HG03565 (cell line): ENCODE data around the gene TNK1.
"Not testable (repeated sequence)": the region's sequence is repeated elsewhere in the genome, so short reads cannot be mapped to it uniquely, and the experiment has no call there.

ENCODE experiments used
- ATAC-seq: cut with Tn5 transposase; IDR thresholded peaks from one replicate; pipeline ENCODE4 v1.9.1; 2021; ENCODE audit warnings: mild to moderate bottlenecking, moderate library complexity; ENCODE audit not compliant: unreplicated experiment

Gene TNK1

GRCh38 chr17:7355053-7355452 lies 25.8 kb upstream of the TNK1 start, which contains the start of gene TMEM95:
TSS of gene TMEM95 (plus strand) at chr17:7355156. CDS start at chr17:7355205, 49 bp downstream.
- no peak for ATAC-seq

- ATAC-seq: no peak
Measured at GRCh38 chr17:7355573-7355972, 25.3 kb upstream of the TNK1 start.

GRCh38 chr17:7356072-7356549 lies 24.8 kb upstream of the TNK1 start:
- no peak for ATAC-seq

DNA sequence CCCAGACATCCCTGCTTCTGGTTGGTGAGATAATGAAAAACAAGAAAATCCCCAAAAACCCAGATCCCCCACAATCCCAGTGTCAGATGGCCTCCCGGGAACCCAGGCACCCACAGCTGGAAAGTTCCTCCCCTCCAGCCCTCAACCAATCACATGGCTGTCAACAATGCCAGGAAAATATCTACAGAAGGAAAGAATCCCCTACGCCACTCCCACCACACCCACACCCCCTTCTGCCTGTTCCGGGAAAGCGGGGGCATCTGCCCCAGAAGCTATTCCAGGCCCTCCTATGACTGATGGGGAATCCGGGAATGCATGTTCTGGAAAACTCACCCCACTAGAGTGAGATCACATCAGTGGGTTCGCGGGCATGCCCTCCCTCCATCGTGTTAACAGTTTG lies 24.1 kb upstream of the TNK1 start:
- no peak for ATAC-seq

DNA sequence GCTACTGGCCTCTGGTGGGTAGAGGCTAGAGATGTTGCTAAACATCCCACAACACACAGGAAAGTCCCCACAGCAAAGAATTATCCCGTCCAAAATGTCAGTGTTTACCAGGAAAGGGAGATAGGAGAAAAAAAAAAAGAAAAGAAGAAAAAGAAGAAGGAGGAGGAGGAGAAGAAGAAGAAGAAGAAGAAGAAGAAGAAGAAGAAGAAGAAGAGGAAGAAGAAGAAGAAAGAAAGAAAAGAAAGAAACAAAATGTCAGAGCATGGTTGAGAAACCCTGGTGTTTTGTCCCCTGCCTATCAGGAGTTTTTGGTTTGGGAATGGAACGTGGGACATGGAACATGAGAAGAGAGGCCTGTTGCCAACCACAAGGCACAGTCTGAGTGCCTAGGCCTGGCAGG lies 23.5 kb upstream of the TNK1 start:
- no peak for ATAC-seq

DNA sequence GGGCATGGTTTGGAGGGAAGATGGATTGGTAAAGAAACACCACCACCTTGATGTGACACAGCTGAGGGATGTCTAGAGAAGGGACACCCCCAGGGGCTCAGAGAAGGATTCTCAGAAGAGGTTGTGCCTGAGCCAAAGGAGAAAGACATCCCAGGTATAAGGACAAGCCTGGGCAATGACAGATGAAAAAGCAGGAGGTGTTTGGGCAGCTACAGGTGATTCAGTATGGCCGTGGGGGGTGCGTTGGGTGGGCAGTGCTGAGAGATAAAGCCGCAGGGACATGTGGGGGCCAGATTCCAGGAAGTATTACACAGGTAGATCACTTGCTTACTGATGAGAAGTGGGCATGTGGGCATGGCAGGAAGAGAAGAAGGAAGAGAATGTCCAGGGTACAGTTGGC lies 19.0 kb upstream of the TNK1 start:
- ATAC-seq: no peak

- ATAC-seq: no peak
Measured at GRCh38 chr17:7363311-7363710, 17.6 kb upstream of the TNK1 start.

- ATAC-seq: not testable (repeated sequence)
Measured at GRCh38 chr17:7365963-7366362, 14.9 kb upstream of the TNK1 start.

DNA sequence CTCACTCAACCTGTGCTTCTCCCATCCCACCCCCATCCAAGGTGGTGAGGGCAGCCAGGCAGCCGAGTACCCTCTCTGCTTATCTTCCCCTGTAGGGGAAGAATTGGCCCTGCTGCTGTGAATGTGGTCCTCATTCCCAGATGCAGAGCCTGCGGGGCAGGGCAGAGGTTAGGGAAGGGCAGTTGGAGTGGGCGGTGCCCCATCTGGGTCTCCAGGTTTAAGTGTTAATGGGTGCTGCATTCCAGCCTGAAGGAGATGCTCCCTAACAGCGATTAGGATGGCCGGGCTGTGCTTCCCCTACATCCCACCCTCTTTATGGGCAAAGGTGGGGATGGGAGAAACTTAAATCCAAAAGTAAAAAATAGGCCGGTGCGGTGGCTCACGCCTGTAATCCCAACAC lies 13.8 kb upstream of the TNK1 start:
- no peak for ATAC-seq

DNA sequence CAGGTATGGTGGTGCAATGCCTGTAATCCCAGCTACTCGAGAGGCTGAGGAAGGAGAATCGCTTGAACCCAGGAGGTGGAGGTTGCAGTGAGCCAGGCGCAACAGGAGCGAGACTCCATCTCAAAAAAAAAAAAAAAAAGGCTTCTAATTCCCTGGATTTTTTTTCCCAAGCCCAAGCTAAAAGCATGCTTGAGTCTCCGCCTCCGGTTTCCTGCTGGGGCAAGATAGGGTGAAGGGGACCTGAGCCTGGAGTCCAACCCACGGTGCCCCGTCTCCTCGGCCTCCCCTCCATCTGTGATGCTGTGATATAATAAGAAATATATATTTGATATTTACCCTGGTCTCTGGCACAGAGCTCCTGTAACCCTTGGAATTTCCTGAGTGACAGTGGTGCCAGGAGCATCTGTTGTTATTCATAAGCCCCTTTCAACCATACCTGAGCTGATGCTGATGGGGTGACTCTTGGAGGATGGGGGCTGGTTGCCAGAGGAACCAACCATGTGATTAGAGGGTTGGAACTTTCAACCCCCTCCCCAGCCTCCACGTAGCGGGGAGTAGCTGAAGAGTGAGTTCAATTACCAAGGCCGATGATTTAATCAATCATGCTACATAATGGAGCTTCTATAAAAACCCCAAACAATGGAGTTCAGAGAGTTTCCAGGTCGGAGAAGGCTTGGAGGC lies 12.8 kb upstream of the TNK1 start:
- no peak for ATAC-seq

DNA sequence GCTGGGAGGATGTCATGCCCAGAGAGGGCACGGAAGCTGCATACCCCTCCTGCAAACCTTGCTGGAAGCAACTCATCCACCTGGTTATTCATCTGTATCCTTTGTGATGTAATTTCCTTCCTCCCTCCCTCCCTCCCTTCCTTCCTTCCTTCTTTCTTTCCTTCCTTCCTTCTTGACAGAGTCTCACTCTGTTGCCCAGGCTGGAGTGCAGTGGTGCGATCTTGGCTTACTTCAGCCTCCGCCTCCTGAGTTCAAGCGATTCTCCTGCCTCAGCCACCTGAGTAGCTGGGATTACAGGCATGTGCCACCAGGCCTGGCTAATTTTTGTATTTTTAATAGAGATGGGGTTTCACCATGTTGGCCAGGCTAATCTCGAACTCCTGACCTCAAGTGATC lies 12.3 kb upstream of the TNK1 start:
- ATAC-seq: not testable (repeated sequence)

DNA sequence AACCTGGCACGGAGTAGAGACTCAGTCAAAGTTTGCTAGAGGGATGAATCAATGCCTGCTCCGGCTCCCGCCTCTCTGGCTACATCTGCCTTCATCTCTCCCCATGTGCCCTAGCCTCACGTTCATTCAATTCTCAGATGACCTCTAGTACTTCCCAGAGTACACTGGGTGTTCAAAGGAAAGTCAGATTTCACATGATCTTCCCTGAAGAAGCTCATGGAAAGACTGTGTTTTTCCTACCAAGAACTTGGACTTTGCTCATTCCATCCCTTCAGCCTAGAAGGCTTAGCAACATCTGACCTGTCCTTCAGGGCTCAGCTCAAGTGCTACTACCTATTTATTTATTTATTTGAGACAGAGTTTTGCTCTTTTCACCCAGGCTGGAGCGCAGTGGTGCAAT lies 11.1 kb upstream of the TNK1 start:
- no peak for ATAC-seq

DNA sequence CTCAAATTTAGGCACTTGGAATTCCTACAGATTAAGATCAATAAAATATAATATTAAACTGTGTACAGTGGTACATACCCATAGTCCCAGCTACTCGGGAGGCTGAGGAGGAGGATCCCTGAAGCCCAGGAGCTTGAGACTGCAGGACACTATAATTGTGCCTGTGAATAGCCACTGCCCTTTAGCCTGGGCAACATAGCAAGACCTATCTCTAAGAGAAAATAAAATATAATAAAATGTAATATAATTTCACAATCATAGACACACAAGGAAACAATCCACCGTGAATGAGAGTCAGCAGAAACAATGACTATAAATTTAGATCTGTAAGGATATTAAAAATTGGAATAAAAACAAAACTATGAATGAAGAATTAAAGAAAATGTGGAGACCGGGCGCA lies 10.0 kb upstream of the TNK1 start:
- no peak for ATAC-seq

DNA sequence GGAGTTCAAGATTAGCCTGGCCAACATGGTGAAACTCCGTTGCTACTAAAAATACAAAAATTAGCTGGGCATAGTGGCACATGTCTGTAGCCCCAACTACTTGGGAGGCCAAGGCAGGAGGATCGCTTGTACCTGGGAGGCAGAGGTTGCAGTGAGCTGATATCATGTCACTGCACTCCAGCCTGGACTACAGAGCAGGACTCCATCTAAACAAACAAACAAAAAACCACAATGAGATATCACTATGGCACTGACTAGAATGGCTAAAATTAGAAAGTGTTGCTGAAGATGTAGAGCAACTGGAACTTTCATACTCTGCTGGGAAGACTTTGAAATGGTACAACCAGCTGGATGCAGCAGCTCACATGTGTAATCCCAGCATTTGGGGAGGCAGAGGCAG lies 6.5 kb upstream of the TNK1 start:
- ATAC-seq: no peak

GRCh38 chr17:7379134-7379533 lies 1.8 kb upstream of the TNK1 start:
- no peak for ATAC-seq

DNA sequence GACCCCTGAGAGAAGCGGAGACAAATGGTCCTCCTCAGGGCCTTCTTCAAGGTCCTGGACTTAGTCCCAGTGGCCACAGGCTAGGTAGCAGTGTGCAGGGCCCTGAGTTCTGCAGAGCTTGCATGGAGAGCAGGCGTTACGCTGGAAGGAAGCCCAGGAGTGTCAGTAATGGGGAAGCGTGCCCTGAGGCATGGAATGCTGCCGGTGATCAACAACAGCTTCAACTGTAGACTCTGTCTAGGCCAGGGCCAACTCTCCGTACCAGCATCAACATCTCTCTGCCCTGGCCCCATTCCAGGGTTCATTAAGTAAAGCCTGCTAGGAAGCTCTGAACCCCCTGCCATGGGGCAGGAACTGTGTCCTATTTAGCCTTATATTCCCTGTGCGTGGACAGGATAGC lies 568 bp upstream of the TNK1 start:
- no peak for ATAC-seq

- no peak for ATAC-seq
Measured at GRCh38 chr17:7382901-7383300, 2.0 kb downstream of the TNK1 start.

- ATAC-seq: no peak
Measured at GRCh38 chr17:7383371-7383741, 2.5 kb downstream of the TNK1 start.

DNA sequence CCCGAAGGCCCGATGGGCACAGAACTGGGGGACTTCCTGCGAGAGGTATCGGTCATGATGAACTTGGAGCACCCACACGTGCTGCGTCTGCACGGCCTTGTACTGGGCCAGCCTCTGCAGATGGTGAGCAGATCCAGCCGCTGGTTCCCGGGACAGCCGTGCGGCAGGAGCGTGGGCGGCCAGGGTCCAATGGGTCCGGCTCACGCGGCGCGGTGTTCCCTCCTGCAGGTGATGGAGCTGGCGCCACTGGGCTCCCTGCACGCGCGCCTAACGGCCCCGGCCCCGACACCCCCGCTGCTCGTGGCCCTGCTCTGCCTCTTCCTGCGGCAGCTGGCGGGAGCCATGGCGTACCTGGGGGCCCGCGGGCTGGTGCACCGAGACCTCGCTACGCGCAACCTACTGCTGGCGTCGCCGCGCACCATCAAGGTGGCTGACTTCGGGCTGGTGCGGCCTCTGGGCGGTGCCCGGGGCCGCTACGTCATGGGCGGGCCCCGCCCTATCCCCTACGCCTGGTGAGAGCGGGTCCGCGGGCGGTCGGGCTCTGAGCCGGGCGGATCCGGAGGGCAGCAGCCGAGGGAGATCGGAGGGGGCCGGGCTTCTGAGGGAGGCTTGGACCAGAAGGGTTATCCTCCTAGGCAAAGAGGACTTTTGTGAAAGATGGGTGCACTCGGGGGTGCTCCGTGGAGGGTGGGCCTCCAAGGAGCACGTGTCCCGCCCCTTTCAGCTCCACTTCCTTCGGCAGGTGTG lies 3.0 kb downstream of the TNK1 start:
- ATAC-seq: no peak

GRCh38 chr17:7384489-7385081 lies 3.7 kb downstream of the TNK1 start:
- no peak for ATAC-seq

- ATAC-seq: no peak
Measured at GRCh38 chr17:7388856-7389255, 8.0 kb downstream of the TNK1 start.
